Neural progenitor cell (in vitro differentiated cells): ENCODE measurements around the gene SMURF1. TPM values are rescaled to one million over a fixed set of nuclear protein-coding genes. Genes with fewer than 3 reads are reported as not detected.

ENCODE experiments used
- DNase-seq: peaks from one replicate; pipeline ENCODE4 v3.0.0-alpha.2; 2016; ENCODE audit warnings: low spot score
- H2AFZ ChIP-seq: fragments of 200-600 bp; sonication (generic); replicated peaks from 2 replicates; pipeline ENCODE4 v1.6.1; 2016; ENCODE audit warnings: antibody characterized with exemption
- H3F3A ChIP-seq: fragments of 200-600 bp; sonication (generic); 2 replicates; pipeline ENCODE4 v1.6.1; 2016; ENCODE audit warnings: antibody characterized with exemption, low read depth
- H3K27ac ChIP-seq: fragments of 200-600 bp; sonication (generic); 2 replicates; pipeline ENCODE4 v1.5.1; 2016; ENCODE audit warnings: mild to moderate bottlenecking
- H3K27me3 ChIP-seq: fragments of 200-600 bp; sonication (generic); 2 replicates; pipeline ENCODE4 v1.6.1; 2016; ENCODE audit warnings: mild to moderate bottlenecking, moderate library complexity
- H3K36me3 ChIP-seq: fragments of 200-600 bp; sonication (generic); 2 replicates; pipeline ENCODE4 v1.5.1; 2016
- H3K4me1 ChIP-seq: fragments of 200-600 bp; sonication (generic); 2 replicates; pipeline ENCODE4 v1.6.1; 2016; ENCODE audit warnings: mixed run types
- H3K4me2 ChIP-seq: fragments of 200-600 bp; sonication (generic); 2 replicates; pipeline ENCODE4 v1.6.1; 2016
- H3K4me3 ChIP-seq: fragments of 200-600 bp; sonication (generic); 2 replicates; pipeline ENCODE4 v1.5.1; 2016
- H3K79me2 ChIP-seq: fragments of 200-600 bp; sonication (generic); 2 replicates; pipeline ENCODE4 v1.6.1; 2016; ENCODE audit warnings: low read depth
- H3K9ac ChIP-seq: fragments of 200-600 bp; sonication (generic); 2 replicates; pipeline ENCODE4 v1.6.1; 2016
- H3K9me3 ChIP-seq: fragments of 200-600 bp; sonication (generic); 2 replicates; pipeline ENCODE4 v1.5.1; 2016; ENCODE audit warnings: low read depth
- H4K20me1 ChIP-seq: fragments of 200-600 bp; sonication (generic); 2 replicates; pipeline ENCODE4 v1.6.1; 2016; ENCODE audit warnings: low read depth
- H3K27ac Mint-ChIP-seq: 3 replicates; pipeline ENCODE4 v1.8.0; 2021; ENCODE audit warnings: mixed read lengths
- H3K27me3 Mint-ChIP-seq: 2 replicates; pipeline ENCODE4 v1.8.0; 2022; ENCODE audit warnings: low read depth, mild to moderate bottlenecking, inconsistent platforms, moderate library complexity, mixed read lengths; ENCODE audit not compliant: insufficient read depth
- H3K36me3 Mint-ChIP-seq: 3 replicates; pipeline ENCODE4 v1.8.0; 2021; ENCODE audit warnings: mixed read lengths
- H3K4me1 Mint-ChIP-seq: 3 replicates; pipeline ENCODE4 v1.8.0; 2021; ENCODE audit warnings: mixed read lengths
- H3K4me3 Mint-ChIP-seq: 3 replicates; pipeline ENCODE4 v1.8.0; 2021; ENCODE audit warnings: mild to moderate bottlenecking, moderate library complexity, mixed read lengths
- H3K9me3 Mint-ChIP-seq: 3 replicates; pipeline ENCODE4 v1.8.0; 2020; ENCODE audit warnings: mixed read lengths
- CTCF ChIP-seq: fragments of 200-600 bp; sonication (generic); IDR thresholded peaks from 2 replicates; pipeline ENCODE4 v1.5.1; 2017; ENCODE audit warnings: antibody characterized with exemption, mild to moderate bottlenecking
- EZH2 ChIP-seq: fragments of 200-600 bp; sonication (generic); IDR thresholded peaks from 2 replicates; pipeline ENCODE4 v1.6.1; 2017; ENCODE audit warnings: antibody characterized with exemption, mild to moderate bottlenecking, moderate library complexity
- EZH2phosphoT487 ChIP-seq: fragments of 200-600 bp; sonication (generic); IDR thresholded peaks from 2 replicates; pipeline ENCODE4 v1.6.1; 2017; ENCODE audit warnings: antibody characterized with exemption
- total RNA-seq: library from RNA; depleted of rRNA; stranded (reverse); fragments of >200 nt; gene quantifications from 2 replicates; pipeline ENCODE4 v1.2.3, GENCODE V29; 2015; ENCODE audit warnings: low replicate concordance

Gene SMURF1
- total RNA-seq, 1 donor from 2014 or later: 31.0 TPM

DNA sequence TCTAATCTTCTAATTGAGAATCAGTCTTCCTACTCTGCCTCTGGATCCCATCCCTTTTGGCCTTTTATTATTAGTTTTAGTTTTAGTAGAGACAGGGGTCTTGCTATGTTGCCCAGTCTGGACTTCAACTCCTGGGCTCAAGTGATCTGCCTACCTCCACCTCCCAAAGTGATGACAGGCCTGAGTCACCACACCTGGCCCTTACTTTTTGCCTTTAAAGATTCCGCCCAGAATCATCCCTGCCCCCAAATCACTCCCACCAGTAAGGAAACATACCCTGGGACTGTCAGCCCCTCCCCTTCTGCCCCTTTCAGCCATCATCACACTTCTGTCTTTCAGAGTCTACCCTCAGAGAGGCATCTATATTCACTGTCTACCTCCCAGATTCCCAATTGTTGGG, 45.3 kb upstream of the SMURF1 start:
- H3K36me3 ChIP-seq: no peaks in the 10 kb centered on the region

DNA sequence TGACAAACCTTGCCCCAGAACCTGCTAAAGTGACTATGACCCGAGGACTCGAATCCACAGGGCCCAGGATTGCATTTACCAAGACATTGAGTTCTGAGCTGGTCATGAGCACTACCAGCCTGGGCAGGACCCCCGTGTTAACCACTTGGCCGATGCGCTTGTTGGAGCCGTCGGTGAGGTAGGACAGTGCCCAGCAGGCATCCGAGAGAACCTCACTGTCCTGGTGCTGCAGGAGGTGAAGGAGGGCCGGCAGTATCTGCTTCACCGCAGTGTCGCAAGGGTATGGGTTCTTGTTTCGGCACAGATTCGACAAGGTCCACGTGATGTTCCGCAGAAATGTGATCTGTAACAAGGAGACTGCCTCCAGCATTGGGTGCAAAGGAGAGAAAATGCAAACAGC, 44.3 kb upstream of the SMURF1 start:
- H3K4me2 ChIP-seq: no peak overlapping the region
- no peaks in the 10 kb centered on the region for H3K4me1 ChIP-seq
- H3K36me3 ChIP-seq: no peaks in the 10 kb centered on the region
- H3F3A ChIP-seq: no peaks in the 10 kb centered on the region
- H3K27me3 ChIP-seq: no peaks in the 10 kb centered on the region
- no peak overlapping the region for H3K4me3 Mint-ChIP-seq
- H2AFZ ChIP-seq: no peak overlapping the region
- no peak for DNase-seq
- no peaks in the 10 kb centered on the region for H3K36me3 Mint-ChIP-seq
- no peaks in the 10 kb centered on the region for H3K9me3 ChIP-seq
- H3K9me3 Mint-ChIP-seq: no peaks in the 10 kb centered on the region
- no peak overlapping the region for H3K27ac Mint-ChIP-seq
- H3K27ac ChIP-seq: no peak overlapping the region
- peaks cover 5% of the 10 kb centered on the region for H3K27me3 Mint-ChIP-seq
- TF ChIP-seq CTCF: no peak
- no peak for TF ChIP-seq EZH2phosphoT487
- H3K9ac ChIP-seq: no peak overlapping the region
- no peaks in the 10 kb centered on the region for H3K4me1 Mint-ChIP-seq
- H4K20me1 ChIP-seq: no peaks in the 10 kb centered on the region
- no peak overlapping the region for H3K4me3 ChIP-seq
- no peaks in the 10 kb centered on the region for H3K79me2 ChIP-seq

More for the DNA sequence above, 45.3 kb upstream of the SMURF1 start:
- Histone ChIP-seq H3K27me3 (no peaks in the 10 kb centered on the region), H4K20me1 (no peaks in the 10 kb centered on the region), H3K4me1 (no peaks in the 10 kb centered on the region), H2AFZ (no peak overlapping the region), H3K9me3 (no peaks in the 10 kb centered on the region), H3K27ac (no peak overlapping the region), H3K4me3 (no peak overlapping the region), H3K4me2 (no peak overlapping the region), H3F3A (no peaks in the 10 kb centered on the region), H3K79me2 (no peaks in the 10 kb centered on the region), H3K9ac (no peak overlapping the region)
- TF ChIP-seq EZH2phosphoT487 (no peak), EZH2 (no peak), CTCF (no peak)
- Mint-ChIP-seq H3K4me3 (no peak overlapping the region), H3K4me1 (no peaks in the 10 kb centered on the region), H3K27me3 (peaks cover 7% of the 10 kb centered on the region), H3K9me3 (no peaks in the 10 kb centered on the region), H3K36me3 (no peaks in the 10 kb centered on the region), H3K27ac (no peak overlapping the region)
- no peak for DNase-seq

- Histone ChIP-seq H3K4me3 (no peak overlapping the region), H3K36me3 (no peaks in the 10 kb centered on the region), H3K4me1 (no peaks in the 10 kb centered on the region), H3K9me3 (no peaks in the 10 kb centered on the region), H3K27ac (no peak overlapping the region), H3K4me2 (no peak overlapping the region), H3K79me2 (no peaks in the 10 kb centered on the region), H3K9ac (no peak overlapping the region), H3F3A (no peaks in the 10 kb centered on the region), H4K20me1 (no peaks in the 10 kb centered on the region), H2AFZ (peak overlapping the region; percentile 68), H3K27me3 (no peaks in the 10 kb centered on the region)
- H3K4me1 Mint-ChIP-seq: no peaks in the 10 kb centered on the region
- H3K4me3 Mint-ChIP-seq: no peak overlapping the region
- DNase-seq: peak; percentile 21
- TF ChIP-seq EZH2phosphoT487: no peak
- no peak for TF ChIP-seq CTCF
- no peak for TF ChIP-seq EZH2
- H3K36me3 Mint-ChIP-seq: no peaks in the 10 kb centered on the region
- H3K27me3 Mint-ChIP-seq: peaks cover 4% of the 10 kb centered on the region
- no peak overlapping the region for H3K27ac Mint-ChIP-seq
- H3K9me3 Mint-ChIP-seq: no peaks in the 10 kb centered on the region
Observed at GRCh38 chr7:99184532-99185218, 40.8 kb upstream of the SMURF1 start.
